IPS-20b (cell line): Measurements from ENCODE around the gene TTC39A.
"Not testable (repeated sequence)": the region's sequence is repeated elsewhere in the genome, so short reads cannot be mapped to it uniquely, and the experiment has no call there.

Experiments
- H3K27ac ChIP-seq: one replicate; pipeline ENCODE4 v1.5.1; 2013; ENCODE audit warnings: low read length
- H3K27me3 ChIP-seq: 2 replicates; pipeline ENCODE4 v1.6.1; 2013; ENCODE audit warnings: mild to moderate bottlenecking, low read length, inconsistent platforms; ENCODE audit not compliant: insufficient read depth
- H3K36me3 ChIP-seq: 2 replicates; pipeline ENCODE4 v1.6.1; 2013; ENCODE audit warnings: low read depth, mild to moderate bottlenecking, inconsistent platforms, low read length, moderate library complexity; ENCODE audit not compliant: insufficient read depth
- H3K4me1 ChIP-seq: 2 replicates; pipeline ENCODE4 v1.6.1; 2013; ENCODE audit warnings: mild to moderate bottlenecking, control low read depth, inconsistent platforms, low read length, moderate library complexity; ENCODE audit not compliant: insufficient read depth
- H3K4me3 ChIP-seq: 2 replicates; pipeline ENCODE4 v1.5.1; 2013; ENCODE audit warnings: mild to moderate bottlenecking, low read length, inconsistent platforms
- H3K9ac ChIP-seq: 2 replicates; pipeline ENCODE4 v1.6.1; 2013; ENCODE audit warnings: low read depth, mild to moderate bottlenecking, inconsistent platforms, low read length, moderate library complexity
- H3K9me3 ChIP-seq: 2 replicates; pipeline ENCODE4 v1.6.1; 2013; ENCODE audit warnings: mild to moderate bottlenecking, low read depth, low read length, inconsistent platforms; ENCODE audit not compliant: insufficient read depth

TTC39A gene

DNA sequence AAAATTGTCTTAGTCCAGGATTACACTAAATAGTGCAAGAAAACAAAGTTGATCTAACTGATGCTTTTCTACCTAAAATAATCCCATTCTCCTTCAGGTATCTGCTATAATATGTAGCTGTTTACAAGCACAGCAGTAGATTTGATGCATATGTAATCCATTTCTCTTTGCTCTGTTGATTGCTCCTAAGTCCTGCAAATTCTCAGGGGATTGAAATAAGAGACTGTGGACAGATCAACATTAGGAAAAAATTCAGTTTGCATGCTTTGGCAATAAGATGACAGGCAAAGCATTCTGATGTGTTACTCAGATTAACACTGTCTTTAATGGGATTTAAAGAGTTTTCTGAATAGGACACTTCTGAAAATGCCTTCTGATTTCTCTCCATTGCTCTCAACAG is 59.6 kb downstream of the TTC39A start:
- no peak overlapping the region for H3K27ac ChIP-seq
- H3K9ac ChIP-seq: no peak overlapping the region
- H3K36me3 ChIP-seq: peaks cover 27% of the 10 kb centered on the region
- no peaks in the 10 kb centered on the region; the same call in 1 of the 2 replicates for H3K4me1 ChIP-seq
- H3K9me3 ChIP-seq: no peaks in the 10 kb centered on the region
- no peaks in the 10 kb centered on the region for H3K27me3 ChIP-seq
- H3K4me3 ChIP-seq: no peak overlapping the region

DNA sequence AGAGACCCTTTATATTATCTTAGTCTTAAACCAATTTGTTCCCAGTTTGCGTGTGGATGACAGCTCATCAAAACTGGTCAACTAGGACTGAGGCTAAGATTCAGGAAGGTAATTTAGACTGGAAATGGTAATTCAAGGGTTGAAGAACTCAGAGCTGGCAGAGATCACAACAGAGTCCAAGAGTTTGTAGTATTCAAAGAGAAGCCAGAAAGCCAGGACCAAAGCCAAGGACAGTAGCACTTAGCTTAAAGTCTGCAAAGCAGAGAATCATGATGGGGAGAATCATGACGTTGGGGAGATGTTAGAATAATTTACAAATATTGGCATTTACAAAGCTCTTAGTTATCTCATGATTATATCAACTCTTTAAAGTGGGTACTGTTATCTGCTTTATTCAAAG is 61.7 kb downstream of the TTC39A start:
- no peaks in the 10 kb centered on the region for H3K27me3 ChIP-seq
- H3K9me3 ChIP-seq: no peaks in the 10 kb centered on the region
- H3K36me3 ChIP-seq: peaks cover 27% of the 10 kb centered on the region
- H3K4me3 ChIP-seq: no peak overlapping the region
- no peaks in the 10 kb centered on the region; the same call in 1 of the 2 replicates for H3K4me1 ChIP-seq
- no peak overlapping the region for H3K9ac ChIP-seq
- no peak overlapping the region for H3K27ac ChIP-seq

- Histone ChIP-seq H3K27me3 (no peaks in the 10 kb centered on the region), H3K4me3 (no peak overlapping the region), H3K4me1 (no peaks in the 10 kb centered on the region; the same call in 1 of the 2 replicates), H3K27ac (no peak overlapping the region), H3K36me3 (peaks cover 20% of the 10 kb centered on the region), H3K9ac (no peak overlapping the region), H3K9me3 (no peaks in the 10 kb centered on the region)
Observed at GRCh38 chr1:51266791-51267190, 63.6 kb downstream of the TTC39A start.

DNA sequence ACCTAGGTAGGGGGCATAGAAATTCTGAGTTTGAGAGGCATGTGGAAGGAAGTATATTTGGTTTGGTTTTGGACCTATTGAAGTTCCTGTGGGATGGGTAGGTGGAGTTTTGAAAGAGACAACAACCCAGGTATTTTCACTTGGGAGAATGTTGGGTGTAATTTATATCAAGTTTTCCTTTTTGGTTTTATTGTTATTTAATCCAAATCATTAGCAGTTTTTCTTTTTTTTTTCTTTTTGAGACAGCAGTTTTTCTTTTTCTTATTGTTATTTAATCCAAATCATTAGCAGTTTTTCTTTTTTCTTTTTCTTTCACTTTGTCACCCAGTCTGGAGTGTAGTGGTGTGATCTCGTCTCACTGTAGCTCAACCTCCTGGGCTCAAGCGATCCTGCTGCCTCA is 64.2 kb downstream of the TTC39A start:
- H3K27ac ChIP-seq: no peak overlapping the region
- H3K4me1 ChIP-seq: no peaks in the 10 kb centered on the region; the same call in 1 of the 2 replicates

DNA sequence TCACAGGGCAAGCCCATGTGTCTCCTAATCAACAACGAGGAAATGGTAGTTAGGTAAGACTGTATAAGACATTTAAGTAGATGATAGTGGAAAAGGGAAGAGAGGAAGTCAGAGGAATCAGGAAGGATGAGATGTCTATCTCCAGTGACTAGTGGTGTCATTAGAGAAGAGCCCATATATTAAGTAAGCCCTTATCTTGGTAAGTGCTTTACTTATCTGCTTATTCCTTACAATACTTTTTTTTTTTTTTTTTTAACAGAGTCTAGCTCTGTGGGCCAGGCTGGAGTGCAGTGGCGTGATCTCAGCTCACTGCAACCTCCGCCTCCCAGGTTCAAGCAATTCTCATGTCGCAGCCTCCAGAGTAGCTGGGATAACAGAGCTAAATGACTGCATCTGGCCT is 64.7 kb downstream of the TTC39A start:
- no peak overlapping the region for H3K27ac ChIP-seq
- no peaks in the 10 kb centered on the region for H3K27me3 ChIP-seq
- no peak overlapping the region for H3K9ac ChIP-seq
- H3K4me3 ChIP-seq: no peak overlapping the region
- peaks cover 8% of the 10 kb centered on the region; the same call in 1 of the 2 replicates for H3K36me3 ChIP-seq
- H3K9me3 ChIP-seq: no peaks in the 10 kb centered on the region
- H3K4me1 ChIP-seq: no peaks in the 10 kb centered on the region; the same call in 1 of the 2 replicates

More for the DNA sequence above, 64.2 kb downstream of the TTC39A start:
- Histone ChIP-seq H3K9ac (no peak overlapping the region), H3K9me3 (no peaks in the 10 kb centered on the region), H3K36me3 (peaks cover 14% of the 10 kb centered on the region), H3K27me3 (no peaks in the 10 kb centered on the region), H3K4me3 (no peak overlapping the region)

DNA sequence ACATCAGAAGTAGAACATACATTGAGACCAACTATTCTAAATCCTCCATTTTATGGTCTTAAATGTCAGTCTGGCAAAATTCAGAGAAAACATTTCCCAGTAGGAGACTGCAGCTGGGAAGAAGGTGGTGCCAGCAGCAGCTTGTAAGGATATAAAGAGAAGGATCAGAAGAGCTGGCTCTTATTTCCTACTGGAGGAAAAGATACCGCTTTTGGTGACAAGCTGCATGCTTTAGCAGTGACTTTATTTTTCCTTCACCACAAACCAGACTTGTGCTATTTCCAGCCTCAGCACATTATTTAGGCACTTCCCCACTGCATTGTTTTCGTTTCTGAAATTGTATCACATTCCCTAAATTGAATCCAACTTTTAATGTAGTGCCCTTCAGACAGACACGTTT is 65.9 kb downstream of the TTC39A start:
- Histone ChIP-seq H3K9ac (no peak overlapping the region), H3K27me3 (no peaks in the 10 kb centered on the region), H3K36me3 (no peaks in the 10 kb centered on the region), H3K4me3 (no peak overlapping the region), H3K9me3 (no peaks in the 10 kb centered on the region), H3K4me1 (no peaks in the 10 kb centered on the region; the same call in 1 of the 2 replicates), H3K27ac (no peak overlapping the region)

GRCh38 chr1:51263147-51263877 is 67.0 kb downstream of the TTC39A start:
- H3K36me3 ChIP-seq: no peaks in the 10 kb centered on the region
- H3K4me1 ChIP-seq: no peaks in the 10 kb centered on the region; the same call in 1 of the 2 replicates
- no peaks in the 10 kb centered on the region for H3K27me3 ChIP-seq
- H3K27ac ChIP-seq: no peak overlapping the region
- no peak overlapping the region for H3K9ac ChIP-seq
- H3K4me3 ChIP-seq: no peak overlapping the region
- H3K9me3 ChIP-seq: no peaks in the 10 kb centered on the region

DNA sequence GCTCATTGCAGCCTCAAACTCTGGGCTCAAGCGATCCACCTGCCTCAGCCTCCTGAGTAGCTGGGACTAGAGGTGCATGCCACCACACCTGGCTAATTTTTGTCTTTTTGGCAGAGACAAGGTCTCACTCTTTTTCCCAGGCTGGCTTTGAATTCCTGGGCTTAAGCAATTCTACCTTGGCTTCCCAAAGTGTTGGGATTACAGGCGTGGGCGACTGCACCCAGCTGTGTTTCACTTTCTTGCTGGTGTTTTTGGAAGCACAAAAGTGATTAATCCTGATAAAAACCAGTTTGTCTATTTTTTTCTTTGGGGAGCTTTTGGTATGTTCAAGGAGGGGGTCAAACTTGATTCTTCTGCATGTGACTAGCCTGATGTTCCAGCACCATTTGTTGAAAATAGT is 75.0 kb downstream of the TTC39A start:
- H3K4me3 ChIP-seq: no peak overlapping the region
- H3K4me1 ChIP-seq: no peaks in the 10 kb centered on the region
- no peaks in the 10 kb centered on the region for H3K27me3 ChIP-seq
- H3K27ac ChIP-seq: no peak overlapping the region
- no peaks in the 10 kb centered on the region for H3K9me3 ChIP-seq
- no peaks in the 10 kb centered on the region for H3K36me3 ChIP-seq
- H3K9ac ChIP-seq: no peak overlapping the region

GRCh38 chr1:51253691-51254090 is 76.7 kb downstream of the TTC39A start:
- H3K9ac ChIP-seq: no peak overlapping the region
- H3K27me3 ChIP-seq: no peaks in the 10 kb centered on the region
- no peaks in the 10 kb centered on the region for H3K4me1 ChIP-seq
- H3K27ac ChIP-seq: no peak overlapping the region
- no peaks in the 10 kb centered on the region for H3K36me3 ChIP-seq
- H3K4me3 ChIP-seq: no peak overlapping the region
- H3K9me3 ChIP-seq: no peaks in the 10 kb centered on the region

DNA sequence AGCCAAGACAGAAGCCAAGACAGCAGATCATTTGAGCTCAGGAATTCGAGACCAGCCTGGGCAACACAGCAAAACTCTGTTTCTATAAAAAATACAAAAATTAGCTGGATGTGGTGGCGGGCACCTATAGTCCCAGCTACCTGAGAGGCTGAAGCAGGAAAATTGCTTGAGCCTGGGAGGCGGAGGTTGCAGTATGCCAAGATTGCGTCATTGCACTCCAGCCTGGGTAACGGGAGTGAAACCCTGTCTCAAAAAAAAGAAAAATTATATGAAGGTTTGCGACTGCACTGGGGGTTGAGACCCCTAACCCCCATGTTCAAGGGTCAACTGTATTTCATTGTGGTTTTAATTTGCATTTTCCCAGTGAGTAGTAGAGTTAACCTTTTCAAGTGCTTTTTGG is 78.0 kb downstream of the TTC39A start:
- Histone ChIP-seq H3K9me3 (no peaks in the 10 kb centered on the region), H3K27me3 (no peaks in the 10 kb centered on the region), H3K4me3 (no peak overlapping the region), H3K9ac (no peak overlapping the region), H3K27ac (no peak overlapping the region), H3K4me1 (no peaks in the 10 kb centered on the region), H3K36me3 (no peaks in the 10 kb centered on the region)

GRCh38 chr1:51251165-51251564 is 79.2 kb downstream of the TTC39A start:
- H3K4me3 ChIP-seq, H3K27ac ChIP-seq, H3K36me3 ChIP-seq, H3K4me1 ChIP-seq, H3K27me3 ChIP-seq, H3K9me3 ChIP-seq, H3K9ac ChIP-seq: not testable (repeated sequence)

DNA sequence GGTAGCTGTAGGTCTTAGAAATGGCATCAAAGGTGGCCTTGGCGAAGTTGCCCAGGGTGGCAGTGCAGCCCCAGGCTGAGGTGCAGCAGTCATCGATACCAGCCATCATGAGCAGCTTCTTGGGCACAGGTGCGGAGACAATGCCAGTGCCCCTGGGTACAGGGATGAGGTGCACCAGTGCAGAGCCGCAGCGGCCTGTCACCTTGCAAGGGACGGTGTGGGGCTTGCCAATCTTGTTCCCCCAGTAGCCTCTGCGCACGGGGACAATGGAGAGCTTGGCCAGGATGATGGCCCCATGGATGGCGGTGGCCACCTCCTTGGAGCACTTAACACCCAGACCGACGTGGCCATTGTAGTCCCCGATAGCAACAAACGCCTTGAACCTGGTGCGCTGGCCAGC is 79.6 kb downstream of the TTC39A start:
- not testable (repeated sequence) for H3K4me3 ChIP-seq

More for the DNA sequence above, 79.6 kb downstream of the TTC39A start:
- H3K36me3 ChIP-seq, H3K9ac ChIP-seq, H3K27me3 ChIP-seq, H3K9me3 ChIP-seq, H3K4me1 ChIP-seq, H3K27ac ChIP-seq: not testable (repeated sequence)
